GM21825 (cell line): ENCODE measurements around the gene NFKBIE.
A peak's percentile ranks its signal among the peaks of the same experiment; 100 is the strongest.
"Not testable (repeated sequence)": the region's sequence is repeated elsewhere in the genome, so short reads cannot be mapped to it uniquely, and the experiment has no call there.

Source experiments
- ATAC-seq: cut with Tn5 transposase; IDR thresholded peaks from one replicate; pipeline ENCODE4 v1.9.1; 2021; ENCODE audit warnings: mild to moderate bottlenecking, moderate library complexity; ENCODE audit not compliant: unreplicated experiment

The NFKBIE gene

DNA sequence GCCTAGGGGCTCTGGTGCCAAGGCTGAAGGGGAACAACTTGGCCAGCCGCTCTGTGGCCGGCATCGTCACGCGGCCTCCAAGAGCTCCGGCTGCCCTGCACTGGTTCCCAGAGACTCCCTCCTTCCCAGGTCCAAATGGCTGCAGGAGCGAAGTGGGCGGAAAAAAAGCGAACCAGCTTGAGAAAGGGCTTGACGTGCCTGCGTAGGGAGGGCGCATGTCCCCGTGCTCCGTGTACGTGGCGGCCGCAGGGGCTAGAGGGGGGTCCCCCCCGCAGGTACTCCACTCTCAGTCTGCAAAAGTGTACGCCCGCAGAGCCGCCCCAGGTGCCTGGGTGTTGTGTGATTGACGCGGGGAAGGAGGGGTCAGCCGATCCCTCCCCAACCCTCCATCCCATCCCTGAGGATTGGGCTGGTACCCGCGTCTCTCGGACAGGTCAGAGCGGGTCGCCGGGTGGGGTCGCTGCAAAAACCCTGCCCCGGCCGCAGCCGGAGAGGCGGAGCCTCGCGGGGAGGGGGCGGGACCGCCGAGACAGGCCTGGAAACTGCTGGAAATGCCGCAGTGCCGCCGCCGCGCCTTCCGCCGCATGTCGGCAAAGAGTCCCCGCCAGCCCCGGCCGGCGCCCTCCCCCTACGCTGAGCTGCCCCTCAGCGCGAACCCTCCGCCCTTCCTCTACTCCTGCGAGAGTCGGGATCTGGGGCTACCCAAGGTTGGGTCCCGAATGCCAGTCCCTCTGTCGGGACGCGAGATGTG, 19.3 kb downstream of the NFKBIE start:
- peak; percentile 46 for ATAC-seq

DNA sequence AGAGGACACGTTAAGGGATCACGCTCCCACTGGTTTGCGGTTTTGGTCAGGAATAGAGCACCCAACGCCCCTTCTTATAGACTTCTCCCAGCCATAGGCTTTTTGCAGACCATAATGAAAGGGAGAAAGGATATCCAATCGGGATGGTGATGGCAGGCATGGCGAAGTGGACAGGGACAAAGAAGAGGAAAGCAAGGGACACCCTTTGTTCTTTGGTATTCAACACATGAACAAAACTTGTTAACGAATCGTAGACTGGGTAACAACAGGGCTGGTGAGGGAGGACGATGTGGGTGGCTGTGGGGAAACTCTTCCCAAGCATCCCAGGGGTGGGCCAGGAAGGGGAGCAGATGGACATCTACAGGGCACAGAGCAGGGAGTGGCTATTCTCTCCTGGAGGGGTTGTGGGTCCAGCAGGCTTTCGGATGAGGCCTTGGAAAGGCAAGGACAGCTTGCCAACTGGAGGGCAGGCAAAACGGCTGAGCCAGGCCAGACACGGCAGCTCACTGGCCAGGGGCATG, 19.9 kb downstream of the NFKBIE start:
- ATAC-seq, result no peak

DNA sequence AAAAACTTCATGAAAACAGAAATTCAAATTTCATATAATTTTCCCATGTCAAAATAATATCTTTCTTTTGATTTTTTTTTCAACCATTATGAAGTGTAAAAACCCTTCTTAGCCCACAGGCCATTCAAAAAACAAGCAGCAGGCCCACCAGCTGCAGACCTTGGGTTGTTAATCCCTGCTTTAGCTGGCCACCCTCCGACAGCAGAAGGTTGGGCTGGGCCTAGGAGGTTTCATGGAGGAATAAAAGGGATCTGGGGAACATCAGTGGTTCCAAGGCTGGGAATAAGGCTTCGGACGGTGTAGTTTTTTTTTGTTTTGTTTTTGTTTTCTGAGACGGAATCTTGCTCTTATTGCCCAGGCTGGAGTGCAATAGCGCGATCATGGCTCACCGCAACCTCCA, 22.0 kb downstream of the NFKBIE start:
- ATAC-seq, result no peak

DNA sequence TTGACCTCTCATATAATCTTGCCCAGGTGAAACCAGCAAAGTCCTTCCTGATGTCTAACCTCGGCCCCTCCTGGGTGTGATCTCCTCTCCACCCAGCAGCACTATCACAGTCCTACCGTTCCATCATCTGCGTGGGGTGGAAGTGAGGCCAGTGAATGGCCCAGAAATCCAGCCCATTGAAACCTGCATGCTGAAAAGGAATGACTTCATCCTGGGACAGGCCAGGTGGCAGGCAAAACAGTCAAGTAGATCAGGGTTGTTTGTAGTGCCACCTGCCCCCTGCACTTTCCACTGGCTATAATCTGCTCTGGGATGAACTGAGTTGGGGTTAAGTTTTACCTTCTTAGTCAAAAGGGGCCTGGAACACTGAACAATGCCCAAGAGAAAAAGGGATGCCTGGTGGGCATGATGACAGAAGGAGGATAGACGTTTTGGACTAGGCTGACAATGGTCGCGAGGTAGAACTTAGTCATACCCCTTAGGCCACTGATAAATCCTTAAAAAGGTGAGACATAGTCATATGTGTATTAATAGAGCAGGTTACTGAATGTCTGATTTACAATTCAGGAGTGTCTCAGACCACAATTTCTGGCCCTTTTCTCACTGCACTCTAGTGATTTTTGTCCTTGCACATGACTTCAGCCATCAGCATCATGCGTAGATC, 26.5 kb downstream of the NFKBIE start:
- no peak for ATAC-seq

DNA sequence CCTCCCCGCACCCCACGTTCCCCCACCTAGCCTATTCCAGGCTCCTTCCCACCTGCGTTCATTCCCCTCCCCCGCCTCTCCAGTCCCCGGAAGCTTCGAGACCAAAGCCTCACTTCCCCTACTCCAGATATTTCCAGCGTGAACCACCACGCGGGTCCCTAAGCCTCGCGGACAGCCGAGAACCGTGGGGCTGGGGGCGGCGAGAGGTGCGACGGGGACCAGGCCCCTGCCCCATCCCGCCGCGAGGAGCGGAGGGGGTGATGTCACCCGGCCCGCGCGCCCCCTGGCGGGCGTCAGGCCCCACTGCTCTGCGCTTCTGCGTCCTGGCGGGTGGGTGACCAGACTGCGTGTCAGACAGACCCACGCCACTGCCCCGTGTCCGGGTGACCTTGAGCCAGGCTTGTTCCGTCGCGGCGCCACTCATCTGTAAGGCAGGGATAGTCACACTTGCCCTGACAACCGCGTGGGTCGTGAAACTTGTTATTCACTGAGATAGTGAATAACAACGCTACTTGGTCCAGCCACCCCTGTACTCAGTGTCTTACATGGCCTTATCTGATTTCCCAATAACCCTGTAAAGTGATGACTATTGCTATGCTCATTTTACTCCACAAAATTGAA, 27.4 kb downstream of the NFKBIE start:
- ATAC-seq, result peak; percentile 79

DNA sequence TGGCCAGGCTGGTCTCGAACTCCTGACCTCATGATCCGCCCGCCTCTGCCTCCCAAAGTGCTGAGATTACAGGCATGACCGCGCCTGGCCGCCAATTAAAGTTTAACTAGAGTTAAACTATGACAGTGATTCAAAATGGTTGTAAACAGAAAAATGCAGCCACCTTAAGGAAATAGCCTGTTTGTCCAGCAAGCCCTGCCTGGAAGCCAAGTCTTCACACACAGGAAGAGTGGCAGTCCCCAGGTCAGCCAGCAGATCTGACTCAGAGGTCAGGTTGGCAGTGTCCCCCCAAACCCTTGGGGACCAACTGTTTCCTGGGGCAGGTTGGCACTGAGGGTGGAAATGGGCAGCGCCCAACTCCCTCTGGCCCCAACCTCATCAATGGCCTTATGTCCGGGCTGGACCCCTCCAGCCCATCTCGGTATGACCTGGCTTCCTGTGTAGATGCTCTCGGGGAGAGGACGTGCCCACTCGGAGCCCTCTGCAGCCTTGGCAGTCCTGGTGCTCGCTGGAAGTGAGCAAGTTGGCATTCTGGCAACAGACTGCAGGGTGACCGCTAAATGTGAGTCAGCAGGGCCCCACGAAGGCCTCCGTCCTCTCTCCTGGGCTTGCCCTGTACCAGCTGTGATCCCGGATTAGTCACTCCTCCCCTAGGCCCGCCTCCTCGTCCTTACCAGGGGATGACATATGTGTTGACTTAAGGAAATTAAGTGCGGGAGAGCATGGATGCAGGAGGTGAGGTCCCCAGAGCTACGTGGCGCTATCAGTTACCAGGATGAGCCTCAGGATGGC, 28.1 kb downstream of the NFKBIE start:
- peak; percentile 51 for ATAC-seq

DNA sequence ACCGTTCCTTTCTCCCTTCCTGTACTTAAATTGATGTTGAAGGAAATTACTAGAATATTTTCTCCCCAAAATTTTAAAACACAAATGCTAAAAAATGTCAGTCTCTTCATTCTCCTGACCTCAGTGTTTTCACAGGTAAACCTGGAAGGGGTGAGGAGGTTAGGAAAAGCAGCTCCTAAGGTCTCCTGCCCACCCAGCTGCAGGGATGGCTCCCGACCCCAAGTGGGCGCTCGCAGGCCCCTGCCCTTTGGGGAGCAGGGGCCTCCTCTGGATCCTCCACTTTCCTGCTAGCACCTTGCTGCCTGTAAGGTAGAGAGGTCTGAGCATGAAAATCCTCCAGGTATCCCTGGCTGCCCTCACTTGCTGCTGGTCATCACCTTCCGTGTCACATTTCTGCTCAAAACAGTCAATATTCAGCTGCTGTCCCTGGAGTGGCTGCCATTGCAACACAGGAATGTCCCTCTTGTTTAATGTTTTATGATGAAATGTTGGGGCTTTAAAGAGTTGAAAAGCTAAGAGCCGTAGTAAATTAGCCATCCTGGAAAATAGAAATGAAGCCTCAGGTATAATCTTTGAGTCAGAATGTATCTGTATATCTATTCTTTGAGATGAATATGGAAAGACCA, 29.3 kb downstream of the NFKBIE start:
- ATAC-seq, result no peak

DNA sequence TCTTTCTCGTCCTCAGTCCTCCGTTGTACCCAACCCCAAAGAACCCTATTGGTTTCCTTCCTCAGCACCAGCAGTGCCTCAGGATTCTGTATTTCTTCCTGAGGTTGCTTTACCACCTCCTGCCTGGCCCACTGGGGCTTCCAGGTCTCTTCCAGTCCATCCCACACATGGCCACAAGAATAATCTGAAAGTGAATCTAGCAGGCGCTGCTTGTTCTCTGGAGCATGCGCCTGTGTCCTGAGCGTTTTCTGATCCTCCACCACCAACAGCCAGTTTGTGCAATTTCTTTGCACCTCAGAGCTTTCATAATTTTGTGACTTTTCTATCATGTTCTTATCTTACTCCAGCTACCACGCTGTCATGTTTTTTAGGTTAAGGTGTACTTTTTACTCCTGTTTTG, 30.1 kb downstream of the NFKBIE start:
- no peak for ATAC-seq

DNA sequence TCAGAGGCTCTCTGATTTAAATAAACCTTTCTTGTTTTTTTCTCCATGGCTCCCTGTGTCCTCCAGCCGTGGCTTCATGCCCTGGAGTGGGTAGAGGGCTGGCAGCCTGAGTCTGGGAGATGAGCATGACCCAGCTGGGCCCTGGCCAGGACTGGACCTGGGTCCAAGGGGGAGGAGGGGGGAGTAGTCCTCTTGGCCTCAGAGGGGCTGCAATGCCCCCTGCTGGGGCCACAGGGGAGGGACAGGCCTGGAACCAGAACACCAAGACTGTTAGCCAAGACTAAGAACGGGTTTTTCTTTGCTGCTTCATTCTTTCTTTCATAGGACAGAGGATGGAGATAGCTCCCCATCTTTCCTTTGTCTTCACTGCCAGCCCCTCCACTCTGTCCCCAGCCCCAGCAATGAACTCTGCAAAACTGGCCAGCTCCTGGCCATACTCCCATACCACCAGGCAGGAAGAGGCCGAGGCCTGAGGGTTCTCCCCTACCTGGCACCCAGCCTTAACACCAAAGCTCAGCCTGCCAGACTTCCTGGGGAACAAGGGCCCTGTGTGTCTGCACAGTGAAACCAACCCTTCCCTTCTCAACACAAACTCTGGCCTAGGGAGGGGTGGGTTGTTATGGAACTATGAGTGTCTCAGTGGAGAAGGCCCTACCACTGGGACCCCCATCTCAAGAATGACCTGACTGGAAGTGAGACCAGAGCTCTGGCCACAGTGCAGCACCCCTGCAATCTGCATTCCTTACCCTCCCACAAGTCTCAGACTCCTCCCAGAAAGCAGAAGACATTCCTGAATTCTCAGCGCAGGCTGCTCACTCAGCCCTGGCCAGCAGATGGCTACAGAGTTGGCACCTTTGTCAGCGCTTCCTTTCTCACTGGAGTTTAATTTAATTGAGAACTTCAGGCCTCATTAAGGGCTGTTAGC, 31.0 kb downstream of the NFKBIE start:
- no peak for ATAC-seq

DNA sequence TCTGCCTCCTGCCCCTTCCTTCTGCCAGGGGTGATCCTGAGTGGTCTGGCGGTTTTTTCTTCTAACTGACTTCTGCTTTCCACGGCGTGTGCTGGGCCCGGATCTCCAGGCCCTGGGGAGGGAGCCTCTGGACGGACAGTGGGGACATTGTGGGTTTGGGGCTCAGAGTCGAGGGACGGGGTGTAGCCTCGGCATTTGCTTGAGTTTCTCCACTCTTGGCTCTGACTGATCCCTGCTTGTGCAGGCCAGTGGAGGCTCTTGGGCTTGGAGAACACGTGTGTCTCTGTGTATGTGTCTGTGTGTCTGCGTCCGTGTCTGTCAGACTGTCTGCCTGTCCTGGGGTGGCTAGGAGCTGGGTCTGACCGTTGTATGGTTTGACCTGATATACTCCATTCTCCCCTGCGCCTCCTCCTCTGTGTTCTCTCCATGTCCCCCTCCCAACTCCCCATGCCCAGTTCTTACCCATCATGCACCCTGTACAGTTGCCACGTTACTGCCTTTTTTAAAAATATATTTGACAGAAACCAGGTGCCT, 31.7 kb downstream of the NFKBIE start:
- no peak for ATAC-seq

DNA sequence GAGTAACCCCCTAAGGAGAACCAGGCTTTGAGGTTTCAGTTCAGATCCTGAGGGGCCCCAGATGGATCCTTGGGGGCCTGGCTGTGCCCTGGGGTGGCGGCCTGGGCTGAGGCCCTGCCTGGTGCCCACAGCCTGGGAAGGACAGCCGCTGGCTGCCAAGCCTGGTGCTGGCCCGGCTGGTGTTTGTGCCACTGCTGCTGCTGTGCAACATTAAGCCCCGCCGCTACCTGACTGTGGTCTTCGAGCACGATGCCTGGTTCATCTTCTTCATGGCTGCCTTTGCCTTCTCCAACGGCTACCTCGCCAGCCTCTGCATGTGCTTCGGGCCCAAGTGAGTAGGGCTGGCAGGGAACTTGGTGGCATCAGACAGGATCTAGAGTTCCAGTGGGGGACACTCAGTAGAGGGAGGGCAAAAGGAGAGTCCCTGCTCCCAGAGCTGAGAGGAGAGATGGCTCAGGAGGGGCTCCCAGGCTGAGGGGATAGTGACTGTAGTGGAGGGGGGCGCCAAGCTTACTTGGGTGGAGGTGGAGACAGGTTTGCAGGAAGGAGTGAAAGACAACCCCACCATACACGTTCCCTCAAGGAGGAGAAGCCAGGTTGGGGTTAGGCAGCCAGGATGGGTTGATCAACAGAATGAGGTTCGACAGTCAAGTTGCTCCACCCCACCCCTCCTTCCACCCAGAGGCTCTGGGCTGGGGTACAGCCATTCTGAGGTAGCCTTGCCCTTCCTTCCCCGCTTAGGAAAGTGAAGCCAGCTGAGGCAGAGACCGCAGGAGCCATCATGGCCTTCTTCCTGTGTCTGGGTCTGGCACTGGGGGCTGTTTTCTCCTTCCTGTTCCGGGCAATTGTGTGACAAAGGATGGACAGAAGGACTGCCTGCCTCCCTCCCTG, 32.4 kb downstream of the NFKBIE start:
- ATAC-seq, result no peak

DNA sequence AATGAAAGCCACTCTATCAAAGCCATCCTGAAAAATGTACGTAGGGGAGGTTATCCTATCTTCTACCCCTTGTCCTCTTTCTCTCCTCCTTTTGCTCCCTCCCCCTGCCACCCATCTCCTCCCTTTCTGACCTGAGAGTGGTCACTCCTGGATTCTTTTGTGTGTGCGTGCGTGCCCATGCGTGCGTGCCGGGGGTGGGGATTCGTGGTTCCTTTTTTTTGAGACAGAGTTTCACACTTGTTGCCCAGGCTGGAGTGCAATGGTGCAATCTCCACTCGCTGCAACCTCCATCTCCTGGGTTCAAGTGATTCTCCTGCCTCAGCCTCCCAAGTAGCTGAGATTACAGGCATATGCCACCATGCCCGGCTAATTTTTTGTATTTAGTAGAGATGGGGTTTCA, 33.9 kb downstream of the NFKBIE start:
- ATAC-seq, result not testable (repeated sequence)

DNA sequence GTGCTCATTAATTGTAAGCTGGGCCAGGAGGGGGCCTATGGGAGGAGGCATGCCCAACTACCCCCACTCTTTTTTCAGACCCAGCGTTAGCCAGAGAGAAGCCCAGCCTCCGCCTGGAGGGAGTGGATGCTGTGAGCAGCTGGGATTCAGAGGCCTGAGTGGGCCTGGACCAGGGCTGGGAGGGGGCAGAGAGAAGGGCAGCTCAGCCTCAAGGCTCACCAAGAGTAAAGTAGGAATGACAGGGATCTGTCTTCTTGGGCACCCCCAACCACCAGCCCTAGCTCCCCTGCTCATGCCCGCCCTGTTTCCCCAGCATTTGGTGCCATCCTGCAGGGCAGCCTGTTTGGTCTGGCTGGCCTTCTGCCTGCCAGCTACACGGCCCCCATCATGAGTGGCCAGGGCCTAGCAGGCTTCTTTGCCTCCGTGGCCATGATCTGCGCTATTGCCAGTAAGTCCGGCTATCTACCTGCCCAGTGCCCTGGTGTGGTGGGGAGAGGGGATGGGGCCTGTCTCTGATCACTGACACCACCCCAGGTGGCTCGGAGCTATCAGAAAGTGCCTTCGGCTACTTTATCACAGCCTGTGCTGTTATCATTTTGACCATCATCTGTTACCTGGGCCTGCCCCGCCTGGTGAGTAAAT, 35.2 kb downstream of the NFKBIE start:
- no peak for ATAC-seq

DNA sequence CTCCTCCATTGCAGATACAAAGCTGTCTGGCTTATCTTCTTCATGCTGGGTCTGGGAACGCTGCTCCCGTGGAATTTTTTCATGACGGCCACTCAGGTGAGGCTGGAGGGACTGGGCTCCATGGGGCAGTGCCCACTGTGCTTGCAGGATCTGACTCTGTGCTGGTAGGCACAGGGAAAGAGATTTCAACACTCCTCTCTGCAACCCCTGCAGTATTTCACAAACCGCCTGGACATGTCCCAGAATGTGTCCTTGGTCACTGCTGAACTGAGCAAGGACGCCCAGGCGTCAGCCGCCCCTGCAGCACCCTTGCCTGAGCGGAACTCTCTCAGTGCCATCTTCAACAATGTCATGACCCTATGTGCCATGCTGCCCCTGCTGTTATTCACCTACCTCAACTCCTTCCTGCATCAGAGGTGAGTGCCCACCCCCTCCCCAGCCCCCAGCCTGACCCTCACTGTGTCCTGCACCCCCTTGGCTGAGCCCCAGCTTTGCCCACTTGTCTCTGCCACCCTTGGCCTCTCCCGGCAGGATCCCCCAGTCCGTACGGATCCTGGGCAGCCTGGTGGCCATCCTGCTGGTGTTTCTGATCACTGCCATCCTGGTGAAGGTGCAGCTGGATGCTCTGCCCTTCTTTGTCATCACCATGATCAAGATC, 35.8 kb downstream of the NFKBIE start:
- no peak for ATAC-seq

DNA sequence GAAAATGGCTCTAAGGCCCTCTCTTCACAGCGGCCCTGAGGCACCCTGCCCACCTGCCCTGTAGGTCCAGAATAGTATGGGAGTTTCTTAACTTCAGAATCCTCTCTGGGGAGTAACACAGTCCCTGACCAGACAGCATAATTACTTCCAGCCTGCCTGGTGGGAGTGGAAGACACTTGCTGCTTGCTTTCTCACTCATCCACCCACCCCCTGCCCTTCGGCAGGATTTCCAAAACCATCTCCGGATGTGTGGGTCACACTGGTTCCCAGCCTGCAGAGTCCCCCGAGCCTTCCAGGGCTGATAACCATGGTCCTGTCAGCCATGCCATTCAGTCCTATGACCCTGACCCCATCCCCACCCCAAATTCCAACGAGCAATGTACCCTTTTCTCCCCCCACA, 36.5 kb downstream of the NFKBIE start:
- no peak for ATAC-seq

DNA sequence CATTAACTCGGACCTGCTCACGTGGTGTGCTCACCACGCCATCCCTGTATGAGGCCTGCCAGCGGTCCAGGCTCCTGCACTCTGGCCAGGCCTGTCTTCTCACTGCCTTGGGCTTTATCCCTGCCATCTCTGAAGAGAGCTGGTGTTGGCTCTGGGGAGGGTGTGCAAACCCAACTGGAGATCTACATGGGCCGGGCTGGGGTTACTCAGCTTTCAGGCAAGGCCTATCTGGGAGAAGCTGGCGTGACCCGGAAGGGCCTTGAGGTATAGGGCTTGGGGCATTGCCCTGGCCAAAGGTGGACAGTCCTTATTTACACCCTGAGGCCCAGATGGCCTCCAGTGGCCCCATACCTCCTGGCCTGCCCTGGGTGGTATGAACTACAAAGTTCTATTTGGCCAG, 36.9 kb downstream of the NFKBIE start:
- no peak for ATAC-seq

DNA sequence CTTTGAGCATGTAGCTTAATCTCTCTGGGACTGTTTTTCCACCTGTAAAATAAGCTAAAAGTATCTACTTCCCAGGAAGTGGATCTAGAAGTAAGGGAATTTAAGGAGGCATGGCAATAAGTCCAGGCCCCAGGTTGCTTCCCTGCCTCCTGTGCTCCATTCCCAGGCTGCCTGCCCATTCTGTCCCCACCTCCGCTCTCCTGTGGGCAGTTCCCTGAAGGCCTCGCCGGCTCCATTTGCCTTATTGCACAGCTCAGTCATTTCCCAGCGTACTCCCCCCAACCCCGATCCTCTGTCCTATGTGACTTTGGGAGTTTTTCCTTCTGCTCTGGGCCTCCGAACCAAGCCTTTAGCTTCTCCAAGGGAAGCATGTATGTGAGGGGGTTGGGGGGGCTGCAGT, 37.3 kb downstream of the NFKBIE start:
- ATAC-seq, result no peak
